H9 (cell line): ENCODE data around the gene NFE2L2. TPM values are rescaled to one million over a fixed set of nuclear protein-coding genes. Genes with fewer than 3 reads are reported as not detected.

Experiments
- DNase-seq: peaks from one replicate; pipeline ENCODE4 v3.0.0-alpha.2; 2017
- H2AFZ ChIP-seq: one replicate; pipeline ENCODE4 v1.6.1; 2013; ENCODE audit warnings: mild to moderate bottlenecking, low read length, control low read depth, moderate library complexity
- H2AK5ac ChIP-seq: 2 replicates; pipeline ENCODE4 v1.6.1; 2013; ENCODE audit warnings: low read length, control low read depth, mixed read lengths; ENCODE audit not compliant: insufficient read length
- H2BK120ac ChIP-seq: one replicate; pipeline ENCODE4 v1.6.1; 2013; ENCODE audit warnings: low read depth, mild to moderate bottlenecking, low read length, control low read depth, inconsistent platforms; ENCODE audit not compliant: poor library complexity, severe bottlenecking
- H2BK12ac ChIP-seq: 2 replicates; pipeline ENCODE4 v1.6.1; 2013; ENCODE audit warnings: low read length, control low read depth, mixed read lengths, low read depth; ENCODE audit not compliant: insufficient read length
- H2BK15ac ChIP-seq: 2 replicates; pipeline ENCODE4 v1.6.1; 2013; ENCODE audit warnings: low read depth, low read length, control low read depth
- H2BK20ac ChIP-seq: one replicate; pipeline ENCODE4 v1.6.1; 2013; ENCODE audit warnings: low read depth, mild to moderate bottlenecking, low read length, control low read depth, inconsistent platforms; ENCODE audit not compliant: poor library complexity, severe bottlenecking
- H2BK5ac ChIP-seq: 2 replicates; pipeline ENCODE4 v1.6.1; 2013; ENCODE audit warnings: low read length, control low read depth, mixed read lengths; ENCODE audit not compliant: insufficient read length
- H3K14ac ChIP-seq: 2 replicates; pipeline ENCODE4 v1.6.1; 2013; ENCODE audit warnings: low read length, control low read depth; ENCODE audit not compliant: insufficient read depth
- H3K18ac ChIP-seq: 2 replicates; pipeline ENCODE4 v1.6.1; 2013; ENCODE audit warnings: low read depth, mild to moderate bottlenecking, mixed read lengths, low read length, control low read depth; ENCODE audit not compliant: insufficient read length
- H3K23ac ChIP-seq: 2 replicates; pipeline ENCODE4 v1.6.1; 2013; ENCODE audit warnings: low read length, control low read depth, mixed read lengths, low read depth; ENCODE audit not compliant: insufficient read length
- H3K23me2 ChIP-seq: 2 replicates; pipeline ENCODE4 v1.6.1; 2013; ENCODE audit warnings: low read depth, mild to moderate bottlenecking, mixed read lengths, low read length, control low read depth; ENCODE audit not compliant: insufficient read length, poor library complexity, severe bottlenecking
- H3K27ac ChIP-seq: 2 replicates; pipeline ENCODE4 v1.5.1; 2013; ENCODE audit warnings: low read length, control low read depth, mixed read lengths, low read depth; ENCODE audit not compliant: insufficient read length
- H3K27me3 ChIP-seq: 2 replicates; pipeline ENCODE4 v1.6.1; 2013; ENCODE audit warnings: low read length, control low read depth, inconsistent platforms; ENCODE audit not compliant: insufficient read depth
- H3K4ac ChIP-seq: 2 replicates; pipeline ENCODE4 v1.6.1; 2013; ENCODE audit warnings: low read depth, mild to moderate bottlenecking, control low read depth, inconsistent platforms, low read length, moderate library complexity
- H3K4me1 ChIP-seq: 2 replicates; pipeline ENCODE4 v1.6.1; 2013; ENCODE audit warnings: low read length, control low read depth, inconsistent platforms; ENCODE audit not compliant: insufficient read depth
- H3K4me2 ChIP-seq: 2 replicates; pipeline ENCODE4 v1.6.1; 2013; ENCODE audit warnings: low read length, control low read depth, mixed read lengths; ENCODE audit not compliant: insufficient read length, insufficient read depth
- H3K56ac ChIP-seq: 2 replicates; pipeline ENCODE4 v1.6.1; 2013; ENCODE audit warnings: low read depth, mild to moderate bottlenecking, mixed read lengths, low read length, control low read depth; ENCODE audit not compliant: insufficient read length
- H3K79me1 ChIP-seq: 2 replicates; pipeline ENCODE4 v1.6.1; 2013; ENCODE audit warnings: low read depth, mild to moderate bottlenecking, moderate library complexity, low read length, control low read depth, inconsistent platforms; ENCODE audit not compliant: insufficient read depth, poor library complexity, severe bottlenecking
- H3K79me2 ChIP-seq: 2 replicates; pipeline ENCODE4 v1.6.1; 2013; ENCODE audit warnings: low read length, control low read depth, inconsistent platforms; ENCODE audit not compliant: insufficient read depth
- H3K9ac ChIP-seq: 2 replicates; pipeline ENCODE4 v1.6.1; 2013; ENCODE audit warnings: low read length, control low read depth, mixed read lengths; ENCODE audit not compliant: insufficient read length; ENCODE audit errors: extremely low read depth
- H3K9me3 ChIP-seq: one replicate; pipeline ENCODE4 v1.6.1; 2013; ENCODE audit warnings: low read depth, low read length, inconsistent platforms; ENCODE audit not compliant: control insufficient read depth
- H3T11ph ChIP-seq: one replicate; pipeline ENCODE4 v1.6.1; 2013; ENCODE audit warnings: mild to moderate bottlenecking, low read length, control low read depth, inconsistent platforms
- H4K20me1 ChIP-seq: one replicate; pipeline ENCODE4 v1.6.1; 2013; ENCODE audit not compliant: control insufficient read depth, insufficient read length, insufficient read depth
- H4K5ac ChIP-seq: 2 replicates; pipeline ENCODE4 v1.6.1; 2013; ENCODE audit warnings: low read depth, mild to moderate bottlenecking, mixed read lengths, low read length, control low read depth; ENCODE audit not compliant: insufficient read length
- H4K8ac ChIP-seq: replicated peaks from 2 replicates; pipeline ENCODE4 v1.6.1; 2013; ENCODE audit warnings: low read length, control low read depth, mixed read lengths, low read depth; ENCODE audit not compliant: insufficient read length
- H4K91ac ChIP-seq: 2 replicates; pipeline ENCODE4 v1.6.1; 2013; ENCODE audit warnings: low read depth, mild to moderate bottlenecking, moderate library complexity, mixed read lengths, low read length, control low read depth; ENCODE audit not compliant: insufficient read length
- H3K27ac Mint-ChIP-seq, 3 experiments: 2 replicates in 2 of 3; 3 replicates in 1 of 3; pipeline ENCODE4 v1.8.0; 2020 to 2021; ENCODE audit warnings: mixed read lengths in 3 of 3, mild to moderate bottlenecking in 1 of 3, moderate library complexity in 1 of 3
- H3K27me3 Mint-ChIP-seq: 2 replicates; pipeline ENCODE4 v1.8.0; 2021; ENCODE audit warnings: low read depth, mild to moderate bottlenecking, moderate library complexity, mixed read lengths
- H3K36me3 Mint-ChIP-seq, 3 experiments: 2 replicates in 2 of 3; 3 replicates in 1 of 3; pipeline ENCODE4 v1.8.0; 2020 to 2021; ENCODE audit warnings: low read depth in 3 of 3, mixed read lengths in 3 of 3; ENCODE audit not compliant: insufficient read depth in 1 of 3
- H3K4me1 Mint-ChIP-seq, 2 experiments: 2 replicates each; pipeline ENCODE4 v1.8.0; 2020; ENCODE audit warnings: mixed read lengths in 2 of 2
- H3K4me3 Mint-ChIP-seq, 2 experiments: 2 replicates in 1 of 2; 3 replicates in 1 of 2; pipeline ENCODE4 v1.8.0; 2020 to 2021; ENCODE audit warnings: mild to moderate bottlenecking in 2 of 2, mixed read lengths in 2 of 2, moderate library complexity in 1 of 2
- H3K9me3 Mint-ChIP-seq, 2 experiments: 2 replicates in 1 of 2; 3 replicates in 1 of 2; pipeline ENCODE4 v1.8.0; 2020; ENCODE audit warnings: mild to moderate bottlenecking in 2 of 2, mixed read lengths in 2 of 2, moderate library complexity in 1 of 2
- CTCF ChIP-seq: fragments of 200-600 bp; sonication (generic); conservative IDR thresholded peaks from 3 replicates; pipeline ENCODE4 v1.8.0; 2021; ENCODE audit warnings: antibody characterized with exemption, mild to moderate bottlenecking
- WGBS: extraction: QIAGEN DNeasy Blood & Tissue Kit; methylation state at CpG from one replicate; pipeline ENCODE4 v1.1.7; 2013; ENCODE audit warnings: missing lambda C conversion rate, low lambda C conversion rate, mixed read lengths; ENCODE audit not compliant: insufficient read length; ENCODE audit errors: extremely low coverage; 5-methylcytosine and 5-hydroxymethylcytosine counted together
- total RNA-seq: library from RNA; stranded (reverse); gene quantifications from 2 replicates; pipeline ENCODE4 v1.2.1, GENCODE V29; 2021

The NFE2L2 gene
- total RNA-seq, 1 experiment from 2014 or later: 42.5 TPM

- H2BK5ac ChIP-seq: no peak overlapping the region
- no peak overlapping the region for H3T11ph ChIP-seq
- H2BK12ac ChIP-seq: no peak overlapping the region
- DNase-seq: no peak
- H4K20me1 ChIP-seq: no peaks in the 10 kb centered on the region
- H4K91ac ChIP-seq: no peak overlapping the region
- no peak overlapping the region for H3K4ac ChIP-seq
- peaks cover 7% of the 10 kb centered on the region for H3K79me1 ChIP-seq
- WGBS: no CpG with 5 or more reads among the region's 6 CpGs
- no peaks in the 10 kb centered on the region for H3K27me3 ChIP-seq
- H3K14ac ChIP-seq: no peak overlapping the region
- H2AFZ ChIP-seq: no peak overlapping the region
- H3K4me1 Mint-ChIP-seq: peaks cover 10 to 14% of the 10 kb centered on the region in 2 experiments
- no peaks in the 10 kb centered on the region for H3K9me3 ChIP-seq
- TF ChIP-seq CTCF: no peak
- no peak overlapping the region for H3K9ac ChIP-seq
- no peak overlapping the region for H2BK20ac ChIP-seq
- no peak overlapping the region for H3K18ac ChIP-seq
- no peak overlapping the region for H3K4me2 ChIP-seq
- no peak overlapping the region for H4K8ac ChIP-seq
- no peak overlapping the region for H3K27ac ChIP-seq
- H3K56ac ChIP-seq: no peak overlapping the region
- H2BK120ac ChIP-seq: no peak overlapping the region
- no peak overlapping the region for H3K4me3 Mint-ChIP-seq
- no peak overlapping the region for H2BK15ac ChIP-seq
- no peaks in the 10 kb centered on the region for H3K9me3 Mint-ChIP-seq
- peaks cover 20% of the 10 kb centered on the region; the same call in 1 of the 2 replicates for H3K79me2 ChIP-seq
- H3K36me3 Mint-ChIP-seq: peaks cover 12 to 30% (median 26%) of the 10 kb centered on the region in 3 experiments; a peak in 6 of 7 replicates
- no peaks in the 10 kb centered on the region for H3K27me3 Mint-ChIP-seq
- H3K23me2 ChIP-seq: no peaks in the 10 kb centered on the region
- H3K23ac ChIP-seq: no peak overlapping the region
- H3K27ac Mint-ChIP-seq: peak overlapping the region in 1 of 3 experiments; percentile 57; a peak in 1 of 7 replicates
- H4K5ac ChIP-seq: no peak overlapping the region
- H3K4me1 ChIP-seq: 0 out of 2 replicates have a peak, but pooled peaks cover 3% of the 10 kb centered on the region
- H2AK5ac ChIP-seq: no peak overlapping the region
Measured at GRCh38 chr2:177235855-177236437, 28.6 kb downstream of the NFE2L2 start.
